H1 (cell line): ENCODE results near the gene DCBLD2. TPM values are rescaled to one million over a fixed set of nuclear protein-coding genes. Genes with fewer than 3 reads are reported as not detected.

Source experiments
- CTCF ChIA-PET: fragments of 300-600 bp; sonication (Branson Sonifier 250); formaldehyde crosslinking; loops from one replicate; lab custom pipeline; 2021; ENCODE audit not compliant: partially characterized antibody; lab: Charles Lee
- POLR2A ChIA-PET: fragments of 300-600 bp; sonication (Branson Sonifier 250); formaldehyde crosslinking; loops from one replicate; lab custom pipeline; 2021; ENCODE audit warnings: inconsistent platforms; ENCODE audit not compliant: partially characterized antibody; lab: Charles Lee
- DNase-seq, 2 experiments: peaks; one replicate each; pipeline versions ENCODE4 v3.0.0 to v3.0.0-alpha.2; 2010 to 2022; ENCODE audit warnings: low spot score in 2 of 2, low read depth in 1 of 2, mixed read lengths in 1 of 2
- FAIRE-seq: peaks from 2 replicates; lab custom pipeline; 2011; peaks lifted over from hg19 to GRCh38; lab: Jason Lieb, UNC
- H2AFZ ChIP-seq: 2 replicates; pipeline ENCODE4 v1.8.1; 2012; ENCODE audit warnings: low read length, inconsistent platforms
- H2AK5ac ChIP-seq: 2 replicates; pipeline ENCODE4 v1.6.1; 2013; ENCODE audit warnings: low read depth, low read length
- H2BK120ac ChIP-seq: replicated peaks from 2 replicates; pipeline ENCODE3; 2013; ENCODE audit warnings: low read depth, low read length, inconsistent platforms
- H2BK12ac ChIP-seq: 2 replicates; pipeline ENCODE4 v1.6.1; 2013; ENCODE audit warnings: low read depth, low read length
- H2BK15ac ChIP-seq: 2 replicates; pipeline ENCODE4 v1.6.1; 2013; ENCODE audit warnings: low read length
- H2BK20ac ChIP-seq: 2 replicates; pipeline ENCODE4 v1.6.1; 2013; ENCODE audit warnings: low read length
- H2BK5ac ChIP-seq: 2 replicates; pipeline ENCODE4 v1.6.1; 2013; ENCODE audit warnings: low read depth, low read length
- H3K14ac ChIP-seq: 2 replicates; pipeline ENCODE4 v1.6.1; 2013; ENCODE audit warnings: inconsistent platforms; ENCODE audit not compliant: insufficient read length
- H3K18ac ChIP-seq: 2 replicates; pipeline ENCODE4 v1.6.1; 2013; ENCODE audit warnings: low read length; ENCODE audit errors: extremely low read depth
- H3K23ac ChIP-seq: 2 replicates; pipeline ENCODE4 v1.6.1; 2013; ENCODE audit warnings: inconsistent platforms; ENCODE audit not compliant: insufficient read length
- H3K23me2 ChIP-seq: 2 replicates; pipeline ENCODE4 v1.6.1; 2013; ENCODE audit warnings: low read depth, low read length
- H3K27ac ChIP-seq: 2 replicates; pipeline ENCODE4 v1.6.1; 2011; ENCODE audit warnings: low read depth, low read length, inconsistent platforms
- H3K27me3 ChIP-seq, 4 experiments: replicated peaks in 1 of 4; 1 replicate in 1 of 4; 2 replicates in 3 of 4; pipeline versions ENCODE4 v1.6.1 to v1.8.1; 2011 to 2013; ENCODE audit warnings: low read length in 3 of 4, mild to moderate bottlenecking in 3 of 4, inconsistent platforms in 2 of 4, mixed read lengths in 2 of 4, moderate library complexity in 1 of 4; ENCODE audit not compliant: control insufficient read depth in 3 of 4, insufficient read depth in 3 of 4; ENCODE audit errors: extremely low read depth in 1 of 4
- H3K36me3 ChIP-seq, 4 experiments: 2 replicates each; pipeline versions ENCODE4 v1.6.1 to v1.8.1; 2011 to 2013; ENCODE audit warnings: mild to moderate bottlenecking in 4 of 4, low read length in 3 of 4, moderate library complexity in 2 of 4, control low read depth in 1 of 4, inconsistent platforms in 1 of 4; ENCODE audit not compliant: insufficient read depth in 4 of 4, control insufficient read depth in 2 of 4
- H3K4ac ChIP-seq: replicated peaks from 2 replicates; pipeline ENCODE3; 2013; ENCODE audit warnings: low read length, low read depth, mixed read lengths, inconsistent platforms; ENCODE audit not compliant: insufficient read length
- H3K4me1 ChIP-seq, 4 experiments: replicated peaks in 1 of 4; 1 replicate in 1 of 4; 2 replicates in 3 of 4; pipeline versions ENCODE4 v1.6.1 to v1.8.1; 2011 to 2013; ENCODE audit warnings: low read length in 3 of 4, inconsistent platforms in 2 of 4, mixed read lengths in 1 of 4; ENCODE audit not compliant: insufficient read depth in 4 of 4, control insufficient read depth in 3 of 4
- H3K4me2 ChIP-seq, 2 experiments: 2 replicates each; pipeline versions ENCODE4 v1.6.1 to v1.8.1; 2011 to 2013; ENCODE audit warnings: low read depth in 2 of 2, low read length in 2 of 2, control low read depth in 1 of 2, inconsistent platforms in 1 of 2, mild to moderate bottlenecking in 1 of 2; ENCODE audit not compliant: insufficient read depth in 1 of 2
- H3K4me3 ChIP-seq, 4 experiments: fragments of 200-600, 300-600 bp in 1 of 4; sonication (generic), shearing (Covaris generic), sonication (Bioruptor Twin) in 1 of 4; 2 replicates each; pipeline versions ENCODE4 v1.5.1 to v1.8.1; 2011 to 2016; ENCODE audit warnings: low read length in 4 of 4, low read depth in 3 of 4, control low read depth in 2 of 4, inconsistent platforms in 2 of 4, mild to moderate bottlenecking in 2 of 4, mixed read lengths in 1 of 4, moderate library complexity in 1 of 4; ENCODE audit not compliant: insufficient read depth in 2 of 4; ENCODE audit errors: extremely low read depth in 1 of 4
- H3K56ac ChIP-seq: replicated peaks from 2 replicates; pipeline ENCODE3; 2013; ENCODE audit warnings: low read depth, mild to moderate bottlenecking, mixed read lengths, low read length, inconsistent platforms; ENCODE audit not compliant: insufficient read length
- H3K79me1 ChIP-seq: 2 replicates; pipeline ENCODE4 v1.6.1; 2013; ENCODE audit warnings: low read depth, low read length, control low read depth
- H3K79me2 ChIP-seq, 2 experiments: 2 replicates each; pipeline versions ENCODE4 v1.6.1 to v1.8.1; 2012 to 2013; ENCODE audit warnings: low read length in 2 of 2, mild to moderate bottlenecking in 2 of 2, inconsistent platforms in 1 of 2; ENCODE audit not compliant: insufficient read depth in 2 of 2, control insufficient read depth in 1 of 2
- H3K9ac ChIP-seq, 4 experiments: replicated peaks in 1 of 4; 1 replicate in 1 of 4; 2 replicates in 3 of 4; pipeline versions ENCODE4 v1.6.1 to v1.8.1; 2011 to 2013; ENCODE audit warnings: low read depth in 3 of 4, low read length in 3 of 4, control low read depth in 2 of 4, mild to moderate bottlenecking in 2 of 4, moderate library complexity in 2 of 4, inconsistent platforms in 1 of 4; ENCODE audit errors: extremely low read depth in 1 of 4
- H3K9me3 ChIP-seq, 2 experiments: 2 replicates each; pipeline versions ENCODE4 v1.6.1 to v1.8.1; 2012 to 2013; ENCODE audit warnings: mild to moderate bottlenecking in 2 of 2, moderate library complexity in 2 of 2, control low read depth in 1 of 2, inconsistent platforms in 1 of 2, low read depth in 1 of 2, low read length in 1 of 2, mixed read lengths in 1 of 2; ENCODE audit not compliant: insufficient read depth in 2 of 2
- H4K20me1 ChIP-seq, 2 experiments: replicated peaks in 1 of 2; 2 replicates each; pipeline versions ENCODE3 to v1.8.1; 2011 to 2013; ENCODE audit warnings: inconsistent platforms in 2 of 2, low read length in 2 of 2, mild to moderate bottlenecking in 1 of 2; ENCODE audit not compliant: insufficient read depth in 2 of 2, control insufficient read depth in 1 of 2
- H4K5ac ChIP-seq: 2 replicates; pipeline ENCODE4 v1.6.1; 2013; ENCODE audit warnings: low read length, low read depth, mixed read lengths, inconsistent platforms; ENCODE audit not compliant: insufficient read length
- H4K8ac ChIP-seq: 2 replicates; pipeline ENCODE4 v1.8.0; 2013; ENCODE audit warnings: mild to moderate bottlenecking, moderate library complexity, low read length, inconsistent platforms; ENCODE audit not compliant: insufficient read depth; ENCODE audit errors: extremely low read depth
- H4K91ac ChIP-seq: replicated peaks from 2 replicates; pipeline ENCODE3; 2013; ENCODE audit warnings: low read length, mixed read lengths, inconsistent platforms; ENCODE audit not compliant: insufficient read length
- ASH2L ChIP-seq: fragments of 200-600, 300-600 bp; sonication (generic); IDR thresholded peaks from one replicate; pipeline ENCODE4 v1.7.1; 2017; ENCODE audit warnings: low read length
- BRCA1 ChIP-seq: IDR thresholded peaks from 2 replicates; pipeline ENCODE4 v1.6.1; 2012; ENCODE audit warnings: low read depth, low read length, improper control_type of control experiment
- CBX5 ChIP-seq: fragments of 300-800, 300-1000 bp; sonication (generic); IDR thresholded peaks from 2 replicates; pipeline ENCODE4 v1.7.1; 2016; ENCODE audit warnings: antibody characterized with exemption, low read length, low read depth
- CREB1 ChIP-seq: IDR thresholded peaks from 2 replicates; pipeline ENCODE4 v1.6.1; 2012; ENCODE audit warnings: inconsistent platforms
- CTBP2 ChIP-seq: IDR thresholded peaks from 2 replicates; pipeline ENCODE4 v1.7.0; 2011; ENCODE audit warnings: borderline replicate concordance, mild to moderate bottlenecking, moderate library complexity, mixed read lengths, low read length; ENCODE audit not compliant: insufficient read depth, insufficient read length
- HDAC2 ChIP-seq, 2 experiments: fragments of 300-600 bp in 1 of 2; sonication (generic) in 1 of 2; IDR thresholded peaks; 2 replicates each; pipeline ENCODE4 v1.6.1; 2011 to 2012; ENCODE audit warnings: low read depth in 2 of 2, low read length in 2 of 2, mild to moderate bottlenecking in 2 of 2, moderate library complexity in 2 of 2, borderline replicate concordance in 1 of 2, inconsistent platforms in 1 of 2
- NRF1 ChIP-seq: IDR thresholded peaks from 2 replicates; pipeline ENCODE4 v1.6.1; 2011; ENCODE audit warnings: mild to moderate bottlenecking, low read depth, low read length, improper control_type of control experiment
- PHF8 ChIP-seq: fragments of 200-600 bp; sonication (generic); conservative IDR thresholded peaks from 2 replicates; pipeline ENCODE4 v1.7.1; 2012; ENCODE audit warnings: low read depth, mild to moderate bottlenecking, inconsistent platforms, low read length, moderate library complexity
- SP2 ChIP-seq: IDR thresholded peaks from 2 replicates; pipeline ENCODE4 v1.6.1; 2012; ENCODE audit warnings: mild to moderate bottlenecking, low read length, inconsistent platforms
- TEAD4 ChIP-seq: IDR thresholded peaks from 2 replicates; pipeline ENCODE4 v1.6.1; 2012; ENCODE audit warnings: low read depth, low read length, inconsistent platforms, mixed read lengths
- WGBS, 2 experiments: shearing (Covaris generic) in 1 of 2; methylation state at CpG; one replicate each; pipeline versions ENCODE4 v1.1.6 to v1.1.7; 2013 to 2015; ENCODE audit warnings: low lambda C conversion rate in 2 of 2, mixed read lengths in 2 of 2, inconsistent platforms in 1 of 2, low coverage in 1 of 2, missing lambda C conversion rate in 1 of 2; ENCODE audit not compliant: insufficient replicate concordance in 2 of 2, insufficient coverage in 1 of 2, insufficient read length in 1 of 2; ENCODE audit errors: extremely low coverage in 1 of 2, missing lambda C conversion rate in 1 of 2; 5-methylcytosine and 5-hydroxymethylcytosine counted together
- polyA plus RNA-seq, 7 experiments: library from polyadenylated mRNA; depleted of rRNA in 3 of 7; stranded (reverse) in 5 of 7; unstranded in 2 of 7; fragments of >200 nt in 5 of 7; fragments of 200-250 nt in 2 of 7; gene quantifications; 1 replicate in 5 of 7; 2 replicates in 1 of 7; 4 replicates in 1 of 7; pipeline versions ENCODE4 v1.2.1 to v1.2.3, GENCODE V29; 2011 to 2013; ENCODE audit warnings: missing spikeins in 2 of 7, mixed read lengths in 2 of 7
- total RNA-seq: library from RNA; stranded (reverse); fragmentation: NEBNext Ultra II Directional; extraction: Animal tissue kit (Norgen Biotek cat#: 25700); gene quantifications from 2 replicates; pipeline ENCODE4 v1.2.1, GENCODE V29; 2021
- TF ChIP-seq, protein P1 (sequence below): IDR thresholded peaks from 2 replicates; pipeline ENCODE4 v1.6.1; 2012; ENCODE audit warnings: inconsistent platforms
- TF ChIP-seq, protein P2 (sequence below): IDR thresholded peaks from 2 replicates; pipeline ENCODE4 v1.6.1; 2012; ENCODE audit warnings: low read length, inconsistent platforms

DCBLD2 gene
- total and polyA plus RNA-seq, 2 of the 8 experiments (the other 6 are each of a cell fraction or from before 2014, with no cell fraction given) = 19.6 to 63.8 TPM

GRCh38 chr3:98921957-98922356 is 20.5 kb upstream of the DCBLD2 start:
- no peaks in the 10 kb centered on the region for H3K4me1 ChIP-seq
- no peak overlapping the region for H4K8ac ChIP-seq
- TF ChIP-seq CTBP2 (no peak), BRCA1 (no peak), PHF8 (no peak), NRF1 (no peak), HDAC2 (IDR thresholded peaks at IDR 0.05; ENCODE audit: borderline replicate concordance in 1 of 2, low read depth in 2 of 2, low read length in 2 of 2) (no peak), ASH2L (no peak), CREB1 (no peak), SP2 (no peak), CBX5 (no peak), TEAD4 (no peak)
- TF ChIP-seq, protein P1, sequence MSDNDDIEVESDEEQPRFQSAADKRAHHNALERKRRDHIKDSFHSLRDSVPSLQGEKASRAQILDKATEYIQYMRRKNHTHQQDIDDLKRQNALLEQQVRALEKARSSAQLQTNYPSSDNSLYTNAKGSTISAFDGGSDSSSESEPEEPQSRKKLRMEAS = no peak
- TF ChIP-seq, protein P2, sequence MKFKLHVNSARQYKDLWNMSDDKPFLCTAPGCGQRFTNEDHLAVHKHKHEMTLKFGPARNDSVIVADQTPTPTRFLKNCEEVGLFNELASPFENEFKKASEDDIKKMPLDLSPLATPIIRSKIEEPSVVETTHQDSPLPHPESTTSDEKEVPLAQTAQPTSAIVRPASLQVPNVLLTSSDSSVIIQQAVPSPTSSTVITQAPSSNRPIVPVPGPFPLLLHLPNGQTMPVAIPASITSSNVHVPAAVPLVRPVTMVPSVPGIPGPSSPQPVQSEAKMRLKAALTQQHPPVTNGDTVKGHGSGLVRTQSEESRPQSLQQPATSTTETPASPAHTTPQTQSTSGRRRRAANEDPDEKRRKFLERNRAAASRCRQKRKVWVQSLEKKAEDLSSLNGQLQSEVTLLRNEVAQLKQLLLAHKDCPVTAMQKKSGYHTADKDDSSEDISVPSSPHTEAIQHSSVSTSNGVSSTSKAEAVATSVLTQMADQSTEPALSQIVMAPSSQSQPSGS = no peak
- no peak overlapping the region for H3K18ac ChIP-seq
- no peak overlapping the region for H3K23ac ChIP-seq
- H3K4me2 ChIP-seq = no peak overlapping the region
- no peaks in the 10 kb centered on the region for H3K79me1 ChIP-seq
- no peak overlapping the region for H2BK12ac ChIP-seq
- H2AFZ ChIP-seq = no peak overlapping the region
- DNase-seq (no peak), FAIRE-seq (no peak)
- H3K9ac ChIP-seq = no peak overlapping the region
- no peaks in the 10 kb centered on the region for H3K27me3 ChIP-seq
- H3K36me3 ChIP-seq = no peaks in the 10 kb centered on the region
- WGBS, 2 experiments = 89% methylated on average over 2 of the region's 2 CpGs; no CpG with 5 or more reads in 1 of the 2 experiments
- no peak overlapping the region for H3K4ac ChIP-seq
- CTCF ChIA-PET = interaction anchor here (0.7 to 2.7 kb wide), 3 partner anchors 72 to 365 kb away, joined by 3 to 8 read pairs (median 4); no protein-coding TSS in a partner anchor
- no peak overlapping the region for H2AK5ac ChIP-seq
- POLR2A ChIA-PET = no interaction called here
- H3K9me3 ChIP-seq = no peaks in the 10 kb centered on the region
- H3K56ac ChIP-seq = no peak overlapping the region
- H4K5ac ChIP-seq = no peak overlapping the region
- H4K91ac ChIP-seq = no peak overlapping the region
- no peaks in the 10 kb centered on the region for H3K79me2 ChIP-seq
- H3K14ac ChIP-seq = no peak overlapping the region
- no peaks in the 10 kb centered on the region for H4K20me1 ChIP-seq
- H2BK15ac ChIP-seq = no peak overlapping the region
- no peaks in the 10 kb centered on the region for H3K23me2 ChIP-seq
- H2BK5ac ChIP-seq = no peak overlapping the region
- H3K27ac ChIP-seq = no peak overlapping the region
- H2BK20ac ChIP-seq = no peak overlapping the region
- no peak overlapping the region for H2BK120ac ChIP-seq
- H3K4me3 ChIP-seq = no peak overlapping the region
